SU-DHL-6 (cell line): ENCODE data around the gene PLA2G5.

ENCODE experiments used
- EZH2phosphoT487 ChIP-seq: fragments of 200-600 bp; sonication (generic), shearing (Covaris generic); conservative IDR thresholded peaks from 2 replicates; pipeline ENCODE4 v1.6.1; 2018; ENCODE audit warnings: mild to moderate bottlenecking, antibody characterized with exemption, low read length, moderate library complexity, mixed read lengths
- TF ChIP-seq, protein P1 (sequence below): fragments of 200-600 bp; sonication (generic); IDR thresholded peaks from one replicate; pipeline ENCODE4 v1.5.1; 2017; ENCODE audit warnings: antibody characterized with exemption, mild to moderate bottlenecking, low read length, moderate library complexity; ENCODE audit not compliant: insufficient read depth, poor library complexity, severe bottlenecking

DNA sequence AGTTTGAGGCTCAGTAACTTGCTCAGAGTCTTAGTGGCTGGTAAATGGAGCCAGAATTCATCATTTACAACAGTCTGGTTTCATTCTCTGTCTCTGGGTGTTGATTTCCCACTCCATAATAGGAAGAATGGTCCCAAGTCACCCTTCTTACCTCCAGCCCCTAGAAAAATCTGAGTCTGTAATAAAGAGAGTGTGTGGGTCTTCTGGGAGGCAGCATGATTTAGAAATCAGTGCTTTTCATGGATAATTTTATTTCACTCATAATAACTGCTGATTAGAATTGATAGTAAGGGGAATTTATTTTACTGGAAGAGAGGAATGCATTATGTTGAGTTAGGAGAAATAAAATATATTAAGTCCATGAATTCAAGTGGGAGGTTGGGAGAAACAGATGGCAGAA is 47.2 kb downstream of the PLA2G5 start:
- TF ChIP-seq, protein P1, sequence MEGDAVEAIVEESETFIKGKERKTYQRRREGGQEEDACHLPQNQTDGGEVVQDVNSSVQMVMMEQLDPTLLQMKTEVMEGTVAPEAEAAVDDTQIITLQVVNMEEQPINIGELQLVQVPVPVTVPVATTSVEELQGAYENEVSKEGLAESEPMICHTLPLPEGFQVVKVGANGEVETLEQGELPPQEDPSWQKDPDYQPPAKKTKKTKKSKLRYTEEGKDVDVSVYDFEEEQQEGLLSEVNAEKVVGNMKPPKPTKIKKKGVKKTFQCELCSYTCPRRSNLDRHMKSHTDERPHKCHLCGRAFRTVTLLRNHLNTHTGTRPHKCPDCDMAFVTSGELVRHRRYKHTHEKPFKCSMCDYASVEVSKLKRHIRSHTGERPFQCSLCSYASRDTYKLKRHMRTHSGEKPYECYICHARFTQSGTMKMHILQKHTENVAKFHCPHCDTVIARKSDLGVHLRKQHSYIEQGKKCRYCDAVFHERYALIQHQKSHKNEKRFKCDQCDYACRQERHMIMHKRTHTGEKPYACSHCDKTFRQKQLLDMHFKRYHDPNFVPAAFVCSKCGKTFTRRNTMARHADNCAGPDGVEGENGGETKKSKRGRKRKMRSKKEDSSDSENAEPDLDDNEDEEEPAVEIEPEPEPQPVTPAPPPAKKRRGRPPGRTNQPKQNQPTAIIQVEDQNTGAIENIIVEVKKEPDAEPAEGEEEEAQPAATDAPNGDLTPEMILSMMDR = no peak
- no peak for TF ChIP-seq EZH2phosphoT487
